ENCODE data around the gene PSAT1. TPM values are rescaled to one million over a fixed set of nuclear protein-coding genes. Genes with fewer than 3 reads are reported as not detected.

Gene PSAT1
- polyA plus RNA-seq: 4.9 TPM
- long read RNA-seq, donor 1: 0 reads
- long read RNA-seq, donor 2, partial matches to known transcripts: 0 of 1 reads
- long read RNA-seq, donor 2, other reads (novel, unspliced or antisense): 0 of 1 reads
- long read RNA-seq, donor 3: 0 reads
- long read RNA-seq, donor 4: 0 reads
- long read RNA-seq, donor 5: 0 reads
- long read RNA-seq, donor 6, partial matches to known transcripts: 0 of 2 reads
- long read RNA-seq, donor 6, other reads (novel, unspliced or antisense): 0 of 2 reads
- long read RNA-seq, donor 7, partial matches to known transcripts: 5 of 7 reads
- long read RNA-seq, donor 7, other reads (novel, unspliced or antisense): 0 of 7 reads
- long read RNA-seq, donor 8, partial matches to known transcripts: 0 of 1 reads
- long read RNA-seq, donor 8, other reads (novel, unspliced or antisense): 0 of 1 reads
- long read RNA-seq, donor 9, partial matches to known transcripts: 0 of 1 reads
- long read RNA-seq, donor 9, other reads (novel, unspliced or antisense): 0 of 1 reads
- long read RNA-seq, donor 10, partial matches to known transcripts: 0 of 2 reads
- long read RNA-seq, donor 10, other reads (novel, unspliced or antisense): 0 of 2 reads
- long read RNA-seq, donor 11, partial matches to known transcripts: 0 of 1 reads
- long read RNA-seq, donor 11, other reads (novel, unspliced or antisense): 0 of 1 reads

DNA sequence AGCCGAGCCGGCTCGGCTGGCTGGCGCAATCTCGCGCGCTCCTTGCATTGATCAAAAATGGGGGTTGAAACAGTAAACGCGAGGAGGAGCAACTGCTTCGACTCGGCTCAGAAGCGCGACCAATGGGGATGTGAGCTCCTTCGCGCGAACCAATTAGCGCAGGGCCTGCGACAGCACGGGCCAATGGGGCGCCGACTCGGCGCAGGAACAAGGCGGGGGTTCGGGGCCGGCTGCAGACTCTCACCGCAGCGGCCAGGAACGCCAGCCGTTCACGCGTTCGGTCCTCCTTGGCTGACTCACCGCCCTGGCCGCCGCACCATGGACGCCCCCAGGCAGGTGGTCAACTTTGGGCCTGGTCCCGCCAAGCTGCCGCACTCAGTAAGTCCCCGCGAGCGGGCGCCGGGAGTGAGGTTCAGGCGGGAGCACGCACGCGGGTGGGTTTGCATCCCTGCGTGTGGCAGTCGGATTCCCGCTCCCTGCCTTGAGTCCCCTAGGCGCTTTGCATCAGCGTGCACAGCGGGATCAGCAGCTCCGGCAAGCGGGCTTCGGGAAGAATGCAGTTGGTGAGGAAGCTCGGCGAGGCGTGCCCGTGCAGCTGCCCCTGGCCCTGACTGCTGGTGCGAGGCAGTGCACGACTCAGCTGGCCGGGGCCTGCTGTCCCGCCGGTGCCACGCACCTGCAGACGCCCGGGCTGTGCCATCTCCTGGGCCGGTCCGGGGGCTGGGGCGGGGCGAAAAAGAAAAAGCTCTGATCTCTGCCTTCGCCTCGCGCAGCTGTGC is at the start of gene PSAT1:
TSS of gene PSAT1 (plus strand) at position 233 of the 779 bp plus-strand sequence. CDS start at position 319, 86 bp downstream.
- WGBS (ENCODE audit: insufficient coverage, low lambda C conversion rate): no CpG with 5 or more reads among the region's 76 CpGs
- peak; percentile 81 to 88 for DNase-seq
- peaks cover 23% of the 10 kb centered on the region for H3K27me3 ChIP-seq (ENCODE audit: control insufficient read depth, insufficient read depth, low read length)
- no peaks in the 10 kb centered on the region for H3K36me3 ChIP-seq (ENCODE audit: control insufficient read depth, insufficient read depth, low read length)
- H3K4me3 ChIP-seq (ENCODE audit: low read length): peak within 1 kb of the TSS; percentile 62
- H3K4me1 ChIP-seq (ENCODE audit: control insufficient read depth, insufficient read depth, low read length): peaks cover 9% of the 10 kb centered on the region
- H3K9me3 ChIP-seq (ENCODE audit: control insufficient read depth, low read depth, low read length): no peaks in the 10 kb centered on the region
- H3K27ac ChIP-seq (ENCODE audit: low read length): no peak within 1 kb of the TSS

DNA sequence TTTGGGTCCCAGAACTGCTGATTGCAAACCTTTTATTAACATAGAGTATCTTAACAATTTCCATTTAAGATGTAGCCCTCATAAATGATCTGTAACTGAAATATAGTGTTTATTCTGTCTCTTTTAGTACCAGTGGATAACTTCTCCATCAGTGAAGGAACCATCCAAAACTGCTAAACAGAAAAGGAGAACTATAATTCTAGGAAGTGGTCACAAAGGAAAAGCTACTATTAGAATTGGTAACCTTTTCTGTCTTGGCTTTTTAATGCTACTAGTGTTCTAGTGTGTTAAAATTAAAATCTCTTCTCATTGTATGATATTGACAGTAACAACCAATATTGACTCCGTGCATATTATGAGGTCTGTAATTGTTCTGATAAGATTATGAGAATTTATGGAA is 48.3 kb upstream of the PSAT1 start:
- H3K4me3 ChIP-seq (ENCODE audit: low read length): no peak overlapping the region
- H3K4me1 ChIP-seq (ENCODE audit: control insufficient read depth, insufficient read depth, low read length): no peaks in the 10 kb centered on the region
- no peak overlapping the region for H3K27ac ChIP-seq (ENCODE audit: low read length)
- H3K9me3 ChIP-seq (ENCODE audit: control insufficient read depth, low read depth, low read length): no peaks in the 10 kb centered on the region
- H3K36me3 ChIP-seq (ENCODE audit: control insufficient read depth, insufficient read depth, low read length): peaks cover 10% of the 10 kb centered on the region
- no peaks in the 10 kb centered on the region for H3K27me3 ChIP-seq (ENCODE audit: control insufficient read depth, insufficient read depth, low read length)
- 60% methylated on average over 1 of the region's 1 CpG for WGBS (ENCODE audit: insufficient coverage, low lambda C conversion rate)
- DNase-seq: no peak

- Histone ChIP-seq H3K9me3 (ENCODE audit: control insufficient read depth, low read depth, low read length) (no peaks in the 10 kb centered on the region), H3K27ac (ENCODE audit: low read length) (no peak overlapping the region), H3K27me3 (ENCODE audit: control insufficient read depth, insufficient read depth, low read length) (no peaks in the 10 kb centered on the region), H3K36me3 (ENCODE audit: control insufficient read depth, insufficient read depth, low read length) (peaks cover 7% of the 10 kb centered on the region), H3K4me1 (ENCODE audit: control insufficient read depth, insufficient read depth, low read length) (no peaks in the 10 kb centered on the region), H3K4me3 (ENCODE audit: low read length) (no peak overlapping the region)
- DNase-seq: no peak
These were observed 47.4 kb upstream of the PSAT1 start for GRCh38 chr9:78249542-78249941.

DNA sequence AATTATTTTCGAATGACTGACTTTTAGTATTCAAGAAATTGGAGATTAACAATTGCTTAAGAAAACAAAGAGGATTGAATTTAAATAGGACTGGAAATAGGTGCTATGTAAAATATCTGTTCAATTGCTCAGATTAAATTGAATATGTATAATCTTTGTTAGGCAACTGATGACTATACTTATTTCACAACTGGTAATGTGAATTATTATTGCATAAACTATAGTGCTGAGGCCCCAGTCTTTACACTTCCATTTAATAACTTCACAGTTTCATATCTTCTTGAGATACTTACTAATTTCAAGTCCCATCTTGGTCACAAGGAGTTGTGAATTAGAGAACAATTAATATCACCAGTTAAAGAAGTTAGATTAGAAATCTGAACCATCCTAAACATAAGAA is 44.3 kb upstream of the PSAT1 start:
- 100% methylated on average over 1 of the region's 1 CpG for WGBS (ENCODE audit: insufficient coverage, low lambda C conversion rate)
- no peak for DNase-seq
- Histone ChIP-seq H3K27me3 (ENCODE audit: control insufficient read depth, insufficient read depth, low read length) (no peaks in the 10 kb centered on the region), H3K9me3 (ENCODE audit: control insufficient read depth, low read depth, low read length) (no peaks in the 10 kb centered on the region), H3K27ac (ENCODE audit: low read length) (no peak overlapping the region), H3K4me3 (ENCODE audit: low read length) (no peak overlapping the region), H3K36me3 (ENCODE audit: control insufficient read depth, insufficient read depth, low read length) (peaks cover 7% of the 10 kb centered on the region), H3K4me1 (ENCODE audit: control insufficient read depth, insufficient read depth, low read length) (no peaks in the 10 kb centered on the region)

- no peak overlapping the region for H3K27ac ChIP-seq (ENCODE audit: low read length)
These were observed 43.6 kb upstream of the PSAT1 start for GRCh38 chr9:78253285-78253684.

DNA sequence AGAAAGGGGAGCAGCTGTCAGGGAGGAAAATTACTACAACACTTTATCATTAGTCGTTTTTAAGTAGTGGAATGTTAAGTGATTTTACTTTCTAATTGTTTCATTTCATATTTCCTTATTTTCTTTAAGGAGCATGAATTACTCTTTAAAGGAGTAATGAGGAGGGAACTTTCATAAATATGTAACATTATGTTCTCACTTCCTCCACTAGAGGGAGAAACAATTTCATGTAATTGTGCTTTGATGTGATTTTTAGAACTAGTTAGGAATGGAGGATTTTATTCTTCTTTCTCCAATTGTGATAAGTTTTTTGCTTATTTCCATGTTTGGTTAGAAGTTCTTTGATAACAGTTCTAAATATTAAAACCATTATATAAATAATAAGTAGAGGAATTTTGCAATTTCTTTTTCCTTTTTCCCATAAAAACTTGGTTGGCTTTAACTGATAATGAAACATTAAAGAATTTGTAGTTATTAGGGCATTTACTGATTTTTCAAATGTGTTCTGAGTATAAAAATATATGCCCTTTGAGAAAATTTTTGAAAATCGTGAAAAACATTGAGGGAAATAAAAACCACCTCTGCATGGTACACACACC is 35.4 kb upstream of the PSAT1 start:
- Histone ChIP-seq H3K27ac (ENCODE audit: low read length) (no peak overlapping the region), H3K36me3 (ENCODE audit: control insufficient read depth, insufficient read depth, low read length) (peaks cover 14% of the 10 kb centered on the region), H3K4me1 (ENCODE audit: control insufficient read depth, insufficient read depth, low read length) (no peaks in the 10 kb centered on the region), H3K4me3 (ENCODE audit: low read length) (no peak overlapping the region), H3K27me3 (ENCODE audit: control insufficient read depth, insufficient read depth, low read length) (no peaks in the 10 kb centered on the region), H3K9me3 (ENCODE audit: control insufficient read depth, low read depth, low read length) (no peaks in the 10 kb centered on the region)
- 88% methylated on average over 1 of the region's 2 CpGs for WGBS (ENCODE audit: insufficient coverage, low lambda C conversion rate)
- DNase-seq: peak in 1 of 2 donors; percentile 5

More at GRCh38 chr9:78253285-78253684, 43.6 kb upstream of the PSAT1 start:
- Histone ChIP-seq H3K4me3 (ENCODE audit: low read length) (no peak overlapping the region), H3K27me3 (ENCODE audit: control insufficient read depth, insufficient read depth, low read length) (no peaks in the 10 kb centered on the region), H3K4me1 (ENCODE audit: control insufficient read depth, insufficient read depth, low read length) (no peaks in the 10 kb centered on the region), H3K36me3 (ENCODE audit: control insufficient read depth, insufficient read depth, low read length) (peaks cover 6% of the 10 kb centered on the region), H3K9me3 (ENCODE audit: control insufficient read depth, low read depth, low read length) (no peaks in the 10 kb centered on the region)
- WGBS (ENCODE audit: insufficient coverage, low lambda C conversion rate): no CpG with 5 or more reads among the region's 4 CpGs
- DNase-seq: no peak

- no peak for DNase-seq
- Histone ChIP-seq H3K4me1 (ENCODE audit: control insufficient read depth, insufficient read depth, low read length) (no peaks in the 10 kb centered on the region), H3K4me3 (ENCODE audit: low read length) (no peak overlapping the region), H3K27ac (ENCODE audit: low read length) (no peak overlapping the region), H3K9me3 (ENCODE audit: control insufficient read depth, low read depth, low read length) (no peaks in the 10 kb centered on the region), H3K27me3 (ENCODE audit: control insufficient read depth, insufficient read depth, low read length) (no peaks in the 10 kb centered on the region), H3K36me3 (ENCODE audit: control insufficient read depth, insufficient read depth, low read length) (peaks cover 17% of the 10 kb centered on the region)
- no CpG with 5 or more reads among the region's 2 CpGs for WGBS (ENCODE audit: insufficient coverage, low lambda C conversion rate)
These were observed 34.3 kb upstream of the PSAT1 start for GRCh38 chr9:78262655-78263054.

- 88% methylated on average over 3 of the region's 4 CpGs for WGBS (ENCODE audit: insufficient coverage, low lambda C conversion rate)
- peaks cover 22% of the 10 kb centered on the region for H3K36me3 ChIP-seq (ENCODE audit: control insufficient read depth, insufficient read depth, low read length)
These were observed 29.0 kb upstream of the PSAT1 start for GRCh38 chr9:78267889-78268288.

DNA sequence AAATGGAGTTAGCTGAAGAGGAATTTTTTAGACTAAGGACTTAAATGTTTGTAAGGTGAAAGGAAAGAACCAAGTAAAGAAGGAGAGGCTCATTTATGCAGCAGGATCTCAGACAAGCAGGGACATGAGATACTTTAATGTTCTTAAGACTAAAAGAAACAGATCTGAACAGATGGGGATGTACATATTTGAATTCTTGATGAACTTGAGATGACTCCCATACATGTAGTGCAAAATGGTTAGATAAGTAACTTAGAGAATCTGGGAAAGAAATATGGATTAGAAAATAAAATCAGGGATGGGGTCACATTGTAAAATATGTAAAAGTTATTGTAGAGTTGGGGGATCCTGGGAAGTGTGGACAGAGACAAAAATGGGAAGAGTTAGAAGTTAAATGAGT is 27.1 kb upstream of the PSAT1 start:
- Histone ChIP-seq H3K27me3 (ENCODE audit: control insufficient read depth, insufficient read depth, low read length) (no peaks in the 10 kb centered on the region), H3K27ac (ENCODE audit: low read length) (no peak overlapping the region), H3K4me3 (ENCODE audit: low read length) (no peak overlapping the region), H3K36me3 (ENCODE audit: control insufficient read depth, insufficient read depth, low read length) (peaks cover 20% of the 10 kb centered on the region), H3K9me3 (ENCODE audit: control insufficient read depth, low read depth, low read length) (no peaks in the 10 kb centered on the region), H3K4me1 (ENCODE audit: control insufficient read depth, insufficient read depth, low read length) (no peaks in the 10 kb centered on the region)
- DNase-seq: no peak

More at GRCh38 chr9:78267889-78268288, 29.0 kb upstream of the PSAT1 start:
- H3K4me1 ChIP-seq (ENCODE audit: control insufficient read depth, insufficient read depth, low read length): no peaks in the 10 kb centered on the region
- H3K9me3 ChIP-seq (ENCODE audit: control insufficient read depth, low read depth, low read length): no peaks in the 10 kb centered on the region
- H3K27me3 ChIP-seq (ENCODE audit: control insufficient read depth, insufficient read depth, low read length): no peaks in the 10 kb centered on the region
- H3K27ac ChIP-seq (ENCODE audit: low read length): no peak overlapping the region
- H3K4me3 ChIP-seq (ENCODE audit: low read length): no peak overlapping the region
- no peak for DNase-seq

DNA sequence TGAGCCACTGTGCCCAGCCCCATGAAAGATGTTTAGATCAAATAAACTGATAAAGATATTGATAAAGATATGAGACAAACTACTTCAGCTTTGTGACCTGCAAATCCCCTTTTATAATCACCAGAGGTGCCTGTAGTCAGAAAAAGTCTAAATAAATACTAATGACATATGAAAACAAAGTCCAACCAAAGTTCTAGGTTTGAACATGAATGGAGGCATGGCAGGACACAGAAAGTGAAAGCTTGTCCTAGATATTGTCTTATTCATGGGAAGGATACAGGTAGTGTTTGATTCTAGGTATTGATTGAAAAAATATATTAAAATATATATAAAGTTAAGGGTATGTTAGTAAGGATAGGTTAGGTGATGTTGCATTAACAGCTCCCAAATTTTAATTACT is 24.6 kb upstream of the PSAT1 start:
- H3K27ac ChIP-seq (ENCODE audit: low read length): no peak overlapping the region
- DNase-seq: no peak
- H3K9me3 ChIP-seq (ENCODE audit: control insufficient read depth, low read depth, low read length): no peaks in the 10 kb centered on the region
- H3K4me1 ChIP-seq (ENCODE audit: control insufficient read depth, insufficient read depth, low read length): no peaks in the 10 kb centered on the region
- no peaks in the 10 kb centered on the region for H3K27me3 ChIP-seq (ENCODE audit: control insufficient read depth, insufficient read depth, low read length)
- H3K4me3 ChIP-seq (ENCODE audit: low read length): no peak overlapping the region
- H3K36me3 ChIP-seq (ENCODE audit: control insufficient read depth, insufficient read depth, low read length): peaks cover 8% of the 10 kb centered on the region
